ENCODE measurements around the gene JADE1. TPM values are rescaled to one million over a fixed set of nuclear protein-coding genes. Genes with fewer than 3 reads are reported as not detected.

JADE1 gene
- total RNA-seq, 1 donor from 2014 or later = 13.8 TPM

GRCh38 chr4:128879283-128879682 is 69.8 kb downstream of the JADE1 start:
- no peak for DNase-seq

GRCh38 chr4:128879971-128880370 is 70.5 kb downstream of the JADE1 start:
- no peak for DNase-seq

- no peak for DNase-seq
Measured at GRCh38 chr4:128880662-128881061, 71.2 kb downstream of the JADE1 start.

- DNase-seq = no peak
Measured at GRCh38 chr4:128904821-128905220, 95.3 kb downstream of the JADE1 start.

GRCh38 chr4:128906581-128906980 is 97.1 kb downstream of the JADE1 start:
- DNase-seq = no peak

GRCh38 chr4:128907981-128908380 is 98.5 kb downstream of the JADE1 start:
- DNase-seq = no peak

- no peak for DNase-seq
Measured at GRCh38 chr4:128908735-128909134, 99.2 kb downstream of the JADE1 start.

- DNase-seq = peak; percentile 1
Measured at GRCh38 chr4:128913228-128913627, 103.7 kb downstream of the JADE1 start.

- DNase-seq = no peak
Measured at GRCh38 chr4:128915544-128915943, 106.0 kb downstream of the JADE1 start.

GRCh38 chr4:128916832-128917231 is 107.3 kb downstream of the JADE1 start:
- no peak for DNase-seq

GRCh38 chr4:128917781-128918180 is 108.3 kb downstream of the JADE1 start:
- no peak for DNase-seq

GRCh38 chr4:128921954-128922353 is 112.5 kb downstream of the JADE1 start:
- no peak for DNase-seq
